GM18907 (cell line): ENCODE results near the gene SLC44A1.
A peak's percentile ranks its signal among the peaks of the same experiment; 100 is the strongest.
"Not testable (repeated sequence)": the region's sequence is repeated elsewhere in the genome, so short reads cannot be mapped to it uniquely, and the experiment has no call there.

Experiments used
- ATAC-seq: cut with Tn5 transposase; IDR thresholded peaks from one replicate; pipeline ENCODE4 v1.9.1; 2021; ENCODE audit warnings: mild to moderate bottlenecking, moderate library complexity; ENCODE audit not compliant: unreplicated experiment

Gene SLC44A1

DNA sequence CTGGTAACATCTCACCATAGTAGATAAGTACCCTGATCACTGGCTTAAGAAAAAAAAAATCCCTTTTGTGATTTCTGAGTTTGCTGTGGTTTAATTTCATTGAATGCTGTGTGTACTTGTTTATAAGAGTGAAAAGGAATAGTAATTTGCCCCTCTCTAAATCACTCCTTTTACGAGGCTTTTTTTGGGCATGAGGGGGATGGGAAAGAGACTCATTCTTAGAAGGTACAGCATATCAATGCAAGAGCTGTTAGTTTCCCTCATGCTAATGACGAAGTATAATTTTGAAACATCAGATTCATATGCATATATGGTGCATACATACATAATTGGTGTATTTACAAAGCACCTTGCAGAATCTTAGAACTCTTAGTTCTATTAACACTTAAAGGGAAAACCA is 2.4 kb upstream of the SLC44A1 start:
- no peak for ATAC-seq

DNA sequence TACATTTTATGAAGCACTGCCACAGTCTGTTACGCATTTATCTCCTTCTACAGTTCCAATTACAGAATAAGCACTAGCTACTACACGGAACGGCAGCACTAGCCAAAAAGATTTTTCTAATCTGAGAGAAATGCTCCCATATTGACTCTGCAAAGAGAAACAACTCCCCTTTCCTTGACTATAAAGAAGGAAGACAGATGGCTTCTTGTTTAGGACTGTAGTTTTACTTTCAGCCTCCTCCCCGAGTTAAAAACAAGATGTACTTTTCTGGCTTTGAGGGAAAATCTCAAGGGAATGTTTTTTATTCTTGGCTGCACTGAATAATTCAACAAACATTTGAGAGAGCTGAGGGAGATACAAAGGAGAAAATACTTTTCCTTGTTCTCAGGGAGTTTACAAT is 1.9 kb upstream of the SLC44A1 start:
- ATAC-seq: no peak

DNA sequence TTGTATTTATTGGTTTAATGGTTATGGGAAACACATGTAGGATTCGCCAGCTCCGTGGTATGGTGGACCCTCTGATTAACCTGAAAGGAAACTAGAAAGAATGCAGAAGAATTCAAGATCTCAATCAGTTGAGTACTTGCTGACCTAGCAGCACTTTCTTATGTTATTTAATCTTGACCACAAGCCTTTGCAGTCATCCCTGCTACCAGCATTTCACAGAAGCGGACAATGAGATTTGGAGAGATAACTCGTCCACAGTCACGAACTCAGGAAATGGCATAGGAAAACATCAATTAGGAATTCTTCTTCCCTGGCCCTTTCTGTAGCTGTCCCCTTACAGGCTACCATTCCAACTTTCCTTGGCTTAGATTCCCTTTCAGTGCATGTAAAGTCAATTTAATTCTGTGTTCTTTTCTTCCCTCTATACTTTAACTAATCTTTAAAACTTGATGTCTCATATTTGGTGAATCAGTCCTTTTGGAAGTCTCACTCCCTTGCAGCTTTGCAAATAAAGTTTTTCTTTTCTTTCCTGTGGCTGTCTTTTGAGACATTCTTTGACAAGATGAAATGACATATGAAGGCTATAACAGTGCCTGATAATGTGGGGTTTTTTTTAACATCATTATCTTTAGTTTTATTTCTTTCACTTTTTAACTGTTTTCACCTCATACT is 1.3 kb upstream of the SLC44A1 start:
- no peak for ATAC-seq

DNA sequence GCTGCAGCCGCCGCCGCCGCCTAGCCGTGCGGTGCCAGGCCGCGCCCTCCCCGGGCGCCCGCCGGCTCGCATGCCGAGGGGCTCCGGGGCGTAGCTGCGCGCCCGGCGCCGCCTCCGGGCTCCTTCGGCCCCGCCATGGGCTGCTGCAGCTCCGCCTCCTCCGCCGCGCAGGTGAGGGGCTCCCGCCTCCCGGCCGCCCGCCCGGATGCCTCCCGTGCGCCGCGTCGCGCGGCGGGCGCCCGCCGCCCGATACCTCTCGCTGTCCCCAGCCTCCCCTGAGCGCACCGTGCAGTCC is 230 bp downstream of the SLC44A1 start:
- ATAC-seq: peak; percentile 68

DNA sequence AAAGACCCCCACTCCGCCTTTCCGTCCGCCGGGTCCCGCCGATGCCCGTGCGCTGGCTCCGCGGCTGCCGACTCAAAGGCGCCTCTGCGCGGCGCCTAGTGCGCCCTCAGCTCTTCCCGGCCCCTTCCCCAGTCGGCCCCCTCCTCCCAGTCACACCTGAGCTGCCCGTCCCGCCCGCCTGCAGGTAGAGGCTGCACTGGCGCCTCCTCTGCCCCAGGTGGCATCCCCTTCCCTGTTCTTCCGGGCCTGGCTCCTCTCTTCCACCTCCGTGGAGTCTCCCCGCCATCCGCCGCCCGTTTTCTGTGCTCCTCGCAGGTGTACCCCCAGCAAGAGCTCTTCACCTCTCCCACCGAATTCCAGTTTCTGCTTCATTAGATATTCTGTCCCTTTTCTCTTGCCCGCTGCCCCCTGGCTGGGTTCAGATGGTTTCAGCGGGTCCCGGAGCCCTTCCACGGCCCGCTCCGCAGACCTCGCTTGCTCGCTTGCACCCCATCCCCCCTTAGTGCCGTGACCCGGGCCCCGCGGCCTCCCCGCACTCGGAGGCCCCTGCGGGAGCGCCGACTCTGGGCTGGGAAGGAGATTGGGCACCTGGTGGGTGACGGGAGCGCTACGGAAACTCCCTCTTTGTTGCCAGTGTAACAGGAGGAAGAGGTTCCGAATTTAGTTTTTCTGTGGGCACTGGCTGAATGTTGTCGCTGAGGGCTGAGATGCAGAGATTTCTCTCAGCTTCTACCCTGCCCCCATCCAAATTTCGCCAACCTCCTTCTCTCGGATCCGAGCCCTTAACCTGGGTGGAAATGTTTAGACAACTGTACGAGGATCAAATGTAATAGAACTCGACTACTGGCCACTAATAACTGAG is 809 bp downstream of the SLC44A1 start:
- peak; percentile 33 for ATAC-seq

DNA sequence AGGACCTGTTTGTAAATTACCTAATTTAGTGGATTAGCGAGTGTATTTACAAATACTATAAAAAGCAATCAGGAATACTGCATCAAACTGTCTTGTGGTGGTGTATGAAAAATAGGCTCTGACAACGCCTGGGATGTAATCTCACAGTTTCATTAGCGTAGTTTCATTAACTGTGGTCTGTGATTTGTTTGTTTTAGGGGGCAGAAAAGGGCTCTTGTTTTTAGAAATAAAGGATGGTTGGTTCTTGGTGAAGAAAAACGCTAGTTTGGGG is 1.4 kb downstream of the SLC44A1 start:
- no peak for ATAC-seq

DNA sequence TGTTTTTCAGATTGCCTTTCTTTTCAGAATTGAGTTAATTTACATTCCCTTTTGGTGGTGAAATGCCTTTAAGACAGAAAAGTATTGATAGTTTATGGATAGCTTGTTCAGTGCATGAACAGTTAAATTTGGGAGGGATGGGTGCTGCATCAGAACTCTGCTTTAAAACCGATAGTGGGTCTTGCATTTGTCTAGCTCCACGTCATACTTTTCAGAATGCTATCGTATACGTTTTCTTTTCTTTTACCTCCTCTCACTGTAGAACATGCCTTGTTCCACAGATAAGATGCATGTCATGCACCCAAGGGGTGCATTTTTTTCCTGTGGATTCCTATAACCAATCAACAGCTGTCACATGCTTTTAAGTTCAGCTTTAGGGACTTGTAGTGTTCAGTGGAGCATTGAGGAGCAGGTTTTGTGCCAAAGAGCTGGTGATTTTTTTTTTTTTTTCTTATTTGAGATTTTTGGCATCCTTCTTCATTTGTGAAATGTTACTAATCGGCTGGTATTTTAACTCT is 2.3 kb downstream of the SLC44A1 start:
- ATAC-seq: no peak

DNA sequence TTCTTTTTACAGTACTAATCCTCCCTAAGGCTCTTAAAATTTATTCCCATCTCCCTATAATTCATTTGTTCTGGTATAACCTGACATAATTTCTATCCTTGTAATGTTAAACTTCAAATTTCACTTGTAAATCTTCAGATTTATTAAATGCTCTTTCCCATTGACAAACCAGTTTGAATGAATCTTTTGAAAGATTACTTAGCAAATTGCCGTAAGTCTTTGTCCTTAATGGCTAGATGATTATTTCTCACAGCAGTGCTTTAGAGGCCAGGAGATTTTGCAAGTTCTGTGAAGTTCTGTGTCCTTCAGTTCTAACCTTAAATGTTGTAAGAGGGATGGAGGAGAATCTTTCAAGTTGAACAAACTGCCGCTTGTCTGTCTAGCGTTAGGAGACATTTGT is 4.2 kb downstream of the SLC44A1 start:
- ATAC-seq: no peak

DNA sequence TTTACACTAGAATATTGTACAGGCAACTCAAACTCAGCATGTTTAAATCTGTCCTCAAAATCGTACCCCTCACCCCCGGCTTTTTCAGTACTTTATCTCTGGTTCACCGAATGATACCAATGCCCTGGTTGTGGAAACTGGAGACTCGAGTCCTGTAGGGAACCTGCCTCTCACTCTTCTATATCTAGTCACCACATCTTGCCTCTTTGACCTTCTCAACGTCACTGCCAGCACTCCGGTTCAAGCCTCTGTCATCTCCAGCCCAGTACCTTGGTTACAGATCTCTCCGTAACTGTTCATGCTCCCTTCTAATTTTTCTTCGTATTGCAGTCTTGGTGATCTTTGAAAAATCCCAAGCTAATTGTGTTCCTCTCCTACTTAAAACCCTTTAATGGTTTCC is 6.7 kb downstream of the SLC44A1 start:
- ATAC-seq: no peak

DNA sequence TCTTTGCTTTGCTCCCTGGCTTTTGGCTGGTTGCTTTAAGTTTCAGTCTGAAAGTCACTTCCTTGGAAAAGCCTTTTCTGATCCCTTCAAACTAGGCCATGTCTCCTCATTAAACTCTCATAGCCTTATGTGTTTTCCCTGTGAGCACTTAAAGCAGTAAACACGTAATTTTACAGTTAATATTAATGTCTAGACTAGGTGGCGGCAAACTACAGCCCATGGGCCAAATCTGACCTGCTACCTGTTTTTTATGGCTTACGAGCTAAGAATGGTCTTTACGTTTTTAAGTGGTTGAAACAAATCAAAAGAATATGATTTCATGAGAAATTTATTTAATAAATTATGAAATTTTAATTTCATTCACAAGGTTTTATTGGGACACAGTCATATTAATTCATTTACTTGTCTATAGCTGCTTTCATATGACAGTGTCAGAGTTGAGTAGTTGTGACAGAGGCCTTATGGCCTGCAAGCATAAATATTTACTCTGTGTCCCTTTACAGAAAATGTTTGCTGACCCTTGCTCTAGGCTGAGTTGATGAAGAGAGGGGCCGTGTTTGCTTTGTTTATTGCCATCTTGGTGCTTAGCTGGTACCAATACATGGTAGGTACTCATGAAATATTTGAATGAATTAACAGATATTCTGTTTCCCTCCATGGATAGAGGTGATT is 7.4 kb downstream of the SLC44A1 start:
- ATAC-seq: no peak

DNA sequence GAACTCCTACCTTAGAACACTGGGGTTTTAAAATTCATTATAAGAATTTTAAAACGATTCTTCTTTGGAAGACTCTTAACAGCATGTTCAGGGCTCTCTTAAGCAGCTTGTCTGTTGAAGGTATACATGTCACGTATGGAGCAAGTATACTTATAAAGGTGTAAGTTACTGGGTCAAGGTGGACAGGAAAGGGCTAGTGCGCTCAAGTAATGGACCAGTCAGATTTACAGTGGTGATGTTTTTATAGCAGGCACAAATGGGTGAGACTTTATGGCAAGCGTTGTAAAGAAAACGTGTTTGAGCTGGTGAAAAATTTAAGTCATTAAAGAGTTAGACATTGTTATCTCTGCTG is 7.9 kb downstream of the SLC44A1 start:
- no peak for ATAC-seq

DNA sequence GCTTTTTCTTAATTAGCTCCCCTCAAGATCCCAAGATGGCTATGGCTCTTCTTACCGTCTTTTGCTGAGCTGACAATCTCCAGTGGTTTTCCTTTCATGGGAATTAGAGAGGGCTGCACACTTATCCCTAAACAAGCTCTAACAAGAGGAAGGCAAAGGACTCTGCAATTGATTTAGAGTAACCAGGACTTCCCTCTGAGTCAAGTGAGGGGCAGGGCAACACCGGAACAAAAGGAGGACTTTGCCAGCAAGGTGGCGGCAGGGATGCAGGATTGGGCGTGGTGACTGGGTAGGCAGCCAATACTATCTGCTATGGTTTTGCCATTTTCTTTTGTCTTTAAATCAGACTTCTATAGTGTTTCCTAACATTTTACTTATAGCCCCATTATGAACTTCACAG is 9.8 kb downstream of the SLC44A1 start:
- ATAC-seq: no peak

DNA sequence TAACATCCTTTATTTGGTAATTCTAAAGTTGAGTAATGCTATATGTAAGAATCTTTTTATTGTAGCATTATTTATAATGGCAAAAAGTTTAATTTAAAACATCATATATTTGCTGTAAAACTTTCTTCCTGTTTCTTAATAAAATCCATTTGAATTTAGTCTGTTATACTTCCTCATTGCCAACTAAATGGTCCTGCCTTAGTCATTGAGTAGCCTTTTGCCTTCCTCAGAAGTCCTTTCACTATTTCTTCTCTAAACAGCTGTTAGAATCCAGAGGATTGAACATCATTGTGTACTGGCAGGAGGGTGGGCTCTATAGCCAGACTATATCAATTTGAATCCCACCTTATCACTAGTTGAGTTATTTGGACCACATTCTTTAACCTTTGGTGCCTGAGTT is 11.0 kb downstream of the SLC44A1 start:
- ATAC-seq: no peak

DNA sequence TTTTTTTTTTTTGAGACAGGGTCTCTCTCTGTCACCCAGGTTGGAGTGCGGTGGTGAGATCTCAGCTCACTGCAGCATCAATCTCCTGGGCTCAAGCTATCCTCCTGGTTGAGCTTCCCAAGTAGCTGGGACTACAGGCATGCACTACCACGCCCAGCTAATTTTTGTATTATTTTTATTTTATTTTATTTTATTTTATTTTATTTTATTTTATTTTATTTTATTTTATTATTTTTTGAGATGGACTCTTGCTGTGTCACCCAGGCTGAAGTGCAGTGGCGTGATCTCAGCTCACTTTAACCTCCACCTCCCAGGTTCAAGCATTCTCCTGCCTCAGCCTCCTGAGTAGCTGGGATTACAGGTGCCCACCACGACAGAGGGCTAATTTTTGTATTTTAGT is 12.1 kb downstream of the SLC44A1 start:
- not testable (repeated sequence) for ATAC-seq

DNA sequence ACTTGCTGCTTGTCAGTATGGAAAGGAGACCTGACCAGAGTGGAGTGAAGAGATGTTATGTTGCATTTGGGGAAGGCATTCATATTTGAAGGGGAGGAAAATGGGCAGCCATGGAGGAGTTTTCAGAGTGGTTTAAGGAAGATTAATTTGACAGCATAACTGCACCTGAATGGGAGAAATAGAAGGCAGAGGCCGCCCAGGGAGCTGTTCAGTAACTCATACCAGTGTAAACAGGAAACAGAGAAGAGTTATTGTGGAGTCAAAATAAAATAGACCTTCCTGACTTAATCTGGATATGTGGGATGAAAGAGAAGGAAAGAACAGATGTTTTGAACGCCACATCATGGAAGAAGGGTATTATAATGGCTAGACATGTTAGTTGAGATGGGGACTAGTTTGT is 13.4 kb downstream of the SLC44A1 start:
- ATAC-seq: no peak

DNA sequence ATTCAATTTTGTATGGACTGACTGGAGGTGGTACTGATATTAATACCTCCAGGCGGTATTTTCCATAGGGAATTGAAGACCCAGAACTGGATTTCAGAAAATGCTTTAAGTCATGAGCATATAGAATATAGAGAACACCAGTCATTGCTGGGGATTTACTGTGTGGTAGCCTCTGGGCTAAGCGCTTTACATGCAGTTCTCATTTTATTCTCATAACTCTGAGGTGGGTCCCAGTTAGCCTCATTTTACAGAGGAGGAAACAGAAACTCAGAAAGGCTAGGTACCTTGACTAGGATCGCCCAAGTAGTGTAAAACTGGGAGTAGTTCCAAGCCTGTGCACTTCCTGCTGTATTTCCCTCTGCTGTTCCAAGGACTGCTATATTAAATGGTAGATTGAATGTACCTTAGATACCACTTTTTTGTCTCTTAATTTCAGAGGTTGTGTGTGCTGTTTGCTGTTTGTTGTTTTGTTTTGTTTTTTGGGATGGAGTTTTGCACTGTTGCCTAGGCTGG is 13.8 kb downstream of the SLC44A1 start:
- ATAC-seq: peak; percentile 52

DNA sequence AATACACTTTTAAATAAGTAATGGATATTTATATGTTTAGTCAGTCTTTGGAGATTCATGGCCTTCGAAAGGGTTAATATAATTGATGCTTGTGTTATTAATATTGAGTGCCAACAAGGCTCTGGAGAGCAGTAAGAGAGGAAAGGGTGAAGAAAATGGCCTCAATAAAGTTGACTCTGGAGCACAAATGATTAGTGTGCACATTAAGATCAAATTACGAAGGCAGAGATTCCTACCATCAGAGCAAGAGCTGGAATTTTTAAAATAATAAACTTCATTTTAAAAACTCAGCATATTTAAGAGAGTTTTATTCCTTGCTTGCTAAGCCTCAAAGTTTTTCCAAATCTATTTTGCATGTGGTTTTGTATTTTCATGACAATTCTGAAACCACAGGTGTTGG is 14.8 kb downstream of the SLC44A1 start:
- no peak for ATAC-seq

DNA sequence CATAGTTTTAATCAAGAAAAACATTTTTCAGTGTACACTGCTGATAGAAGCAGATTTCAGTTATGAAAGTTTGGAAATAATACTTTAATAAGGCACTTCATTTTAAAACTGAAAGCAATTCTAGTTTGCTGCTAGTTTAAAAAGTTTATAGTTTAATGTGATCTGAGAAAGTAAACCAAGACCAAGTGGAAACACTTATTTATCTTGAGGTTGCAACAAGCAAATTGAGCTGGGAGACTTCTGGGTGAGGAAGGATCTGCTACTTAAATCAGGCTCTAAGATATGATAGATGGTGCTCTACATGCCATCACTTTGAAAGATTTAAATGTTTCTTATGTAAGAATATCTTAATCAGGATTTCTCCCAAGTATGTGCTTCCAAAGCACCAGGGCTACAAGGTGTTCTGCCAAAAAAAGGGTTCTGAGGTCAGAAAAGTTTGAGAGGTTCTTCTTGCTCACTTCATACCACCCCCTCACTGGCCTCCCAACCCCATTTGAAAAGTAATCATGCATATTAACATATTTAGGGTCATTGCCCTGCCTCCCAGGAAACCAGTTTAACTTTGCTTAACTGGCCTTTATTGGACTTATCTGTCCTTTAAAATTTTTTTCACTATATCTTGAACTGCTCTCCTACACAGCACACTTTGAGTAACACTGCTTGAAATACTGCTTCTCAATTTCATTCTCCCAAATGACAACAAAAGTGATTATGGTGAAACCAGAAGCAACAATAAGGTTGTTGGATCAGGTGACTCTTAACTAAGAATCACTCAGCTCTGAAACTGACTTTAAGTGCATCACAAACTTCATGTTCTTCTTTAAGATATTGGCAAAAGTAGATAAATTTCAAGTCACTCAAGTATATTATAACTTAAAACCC is 15.5 kb downstream of the SLC44A1 start:
- ATAC-seq: no peak

DNA sequence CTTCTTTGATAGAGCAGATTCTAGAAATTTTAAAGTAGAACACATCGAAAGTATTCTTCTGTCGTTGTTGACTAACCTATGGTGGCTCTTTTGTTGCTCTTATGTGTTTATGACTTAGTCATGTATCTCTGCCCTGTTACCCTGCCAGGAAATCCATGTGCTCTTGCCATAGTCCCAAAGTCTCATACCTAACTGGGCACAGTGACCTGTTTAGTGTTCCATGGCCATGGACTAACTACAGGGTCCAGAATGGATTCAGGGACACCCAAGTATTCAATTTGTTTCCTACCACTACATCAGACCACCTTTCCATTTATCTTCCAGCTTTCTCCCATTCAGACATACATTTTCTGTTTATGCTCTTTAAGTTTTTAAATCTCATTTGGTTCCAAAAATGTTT is 18.0 kb downstream of the SLC44A1 start:
- no peak for ATAC-seq

DNA sequence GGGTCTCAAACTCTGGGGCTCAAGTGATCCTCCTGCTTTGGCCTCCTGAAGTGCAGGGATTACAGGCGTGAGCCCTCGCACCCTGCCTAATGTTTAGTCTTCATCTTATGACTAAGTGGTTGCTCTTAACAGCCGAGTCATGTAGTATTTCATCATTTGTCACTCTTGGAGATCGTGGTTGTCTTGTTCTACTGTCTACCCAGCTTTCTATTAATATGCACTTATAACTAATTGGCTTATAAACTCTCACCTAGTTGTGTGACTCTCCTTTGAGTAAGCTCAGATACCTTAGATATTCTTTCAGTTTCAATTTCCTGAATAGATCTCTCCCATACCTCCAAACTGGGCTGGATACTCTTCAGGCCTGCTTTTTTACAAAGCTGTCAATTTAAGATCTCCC is 19.9 kb downstream of the SLC44A1 start:
- no peak for ATAC-seq

DNA sequence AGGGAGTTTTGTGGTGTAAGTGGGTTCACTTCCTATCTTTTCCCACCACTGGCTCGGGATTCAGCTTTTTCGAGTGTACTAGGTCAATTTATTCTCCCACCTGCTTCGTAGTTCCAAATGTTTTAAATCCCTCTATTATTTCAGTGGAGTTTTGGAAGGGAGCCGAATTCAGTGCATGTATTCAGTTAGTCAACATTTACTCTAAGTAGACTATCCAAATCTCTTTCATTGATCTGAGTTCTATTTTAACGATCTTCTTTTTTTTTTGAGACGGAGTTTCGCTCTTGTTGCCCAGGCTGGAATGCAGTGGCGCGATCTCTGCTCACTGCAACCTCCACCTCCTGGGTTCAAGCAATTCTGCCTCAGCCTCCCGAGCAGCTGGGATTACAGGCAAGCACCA is 23.8 kb downstream of the SLC44A1 start:
- not testable (repeated sequence) for ATAC-seq
